H9 (cell line): ENCODE measurements around the gene GOLGA8Q. TPM values are rescaled to one million over a fixed set of nuclear protein-coding genes. Genes with fewer than 3 reads are reported as not detected.
"Not testable (repeated sequence)": the region's sequence is repeated elsewhere in the genome, so short reads cannot be mapped to it uniquely, and the experiment has no call there.

Experiments
- DNase-seq: peaks from one replicate; pipeline ENCODE4 v3.0.0-alpha.2; 2017
- H2AFZ ChIP-seq: one replicate; pipeline ENCODE4 v1.6.1; 2013; ENCODE audit warnings: mild to moderate bottlenecking, low read length, control low read depth, moderate library complexity
- H2AK5ac ChIP-seq: 2 replicates; pipeline ENCODE4 v1.6.1; 2013; ENCODE audit warnings: low read length, control low read depth, mixed read lengths; ENCODE audit not compliant: insufficient read length
- H2BK120ac ChIP-seq: one replicate; pipeline ENCODE4 v1.6.1; 2013; ENCODE audit warnings: low read depth, mild to moderate bottlenecking, low read length, control low read depth, inconsistent platforms; ENCODE audit not compliant: poor library complexity, severe bottlenecking
- H2BK12ac ChIP-seq: 2 replicates; pipeline ENCODE4 v1.6.1; 2013; ENCODE audit warnings: low read length, control low read depth, mixed read lengths, low read depth; ENCODE audit not compliant: insufficient read length
- H2BK15ac ChIP-seq: 2 replicates; pipeline ENCODE4 v1.6.1; 2013; ENCODE audit warnings: low read depth, low read length, control low read depth
- H2BK20ac ChIP-seq: one replicate; pipeline ENCODE4 v1.6.1; 2013; ENCODE audit warnings: low read depth, mild to moderate bottlenecking, low read length, control low read depth, inconsistent platforms; ENCODE audit not compliant: poor library complexity, severe bottlenecking
- H2BK5ac ChIP-seq: 2 replicates; pipeline ENCODE4 v1.6.1; 2013; ENCODE audit warnings: low read length, control low read depth, mixed read lengths; ENCODE audit not compliant: insufficient read length
- H3K14ac ChIP-seq: 2 replicates; pipeline ENCODE4 v1.6.1; 2013; ENCODE audit warnings: low read length, control low read depth; ENCODE audit not compliant: insufficient read depth
- H3K18ac ChIP-seq: 2 replicates; pipeline ENCODE4 v1.6.1; 2013; ENCODE audit warnings: low read depth, mild to moderate bottlenecking, mixed read lengths, low read length, control low read depth; ENCODE audit not compliant: insufficient read length
- H3K23ac ChIP-seq: 2 replicates; pipeline ENCODE4 v1.6.1; 2013; ENCODE audit warnings: low read length, control low read depth, mixed read lengths, low read depth; ENCODE audit not compliant: insufficient read length
- H3K23me2 ChIP-seq: 2 replicates; pipeline ENCODE4 v1.6.1; 2013; ENCODE audit warnings: low read depth, mild to moderate bottlenecking, mixed read lengths, low read length, control low read depth; ENCODE audit not compliant: insufficient read length, poor library complexity, severe bottlenecking
- H3K27ac ChIP-seq: 2 replicates; pipeline ENCODE4 v1.5.1; 2013; ENCODE audit warnings: low read length, control low read depth, mixed read lengths, low read depth; ENCODE audit not compliant: insufficient read length
- H3K27me3 ChIP-seq: 2 replicates; pipeline ENCODE4 v1.6.1; 2013; ENCODE audit warnings: low read length, control low read depth, inconsistent platforms; ENCODE audit not compliant: insufficient read depth
- H3K4ac ChIP-seq: 2 replicates; pipeline ENCODE4 v1.6.1; 2013; ENCODE audit warnings: low read depth, mild to moderate bottlenecking, control low read depth, inconsistent platforms, low read length, moderate library complexity
- H3K4me1 ChIP-seq: 2 replicates; pipeline ENCODE4 v1.6.1; 2013; ENCODE audit warnings: low read length, control low read depth, inconsistent platforms; ENCODE audit not compliant: insufficient read depth
- H3K4me2 ChIP-seq: 2 replicates; pipeline ENCODE4 v1.6.1; 2013; ENCODE audit warnings: low read length, control low read depth, mixed read lengths; ENCODE audit not compliant: insufficient read length, insufficient read depth
- H3K56ac ChIP-seq: 2 replicates; pipeline ENCODE4 v1.6.1; 2013; ENCODE audit warnings: low read depth, mild to moderate bottlenecking, mixed read lengths, low read length, control low read depth; ENCODE audit not compliant: insufficient read length
- H3K79me1 ChIP-seq: 2 replicates; pipeline ENCODE4 v1.6.1; 2013; ENCODE audit warnings: low read depth, mild to moderate bottlenecking, moderate library complexity, low read length, control low read depth, inconsistent platforms; ENCODE audit not compliant: insufficient read depth, poor library complexity, severe bottlenecking
- H3K79me2 ChIP-seq: 2 replicates; pipeline ENCODE4 v1.6.1; 2013; ENCODE audit warnings: low read length, control low read depth, inconsistent platforms; ENCODE audit not compliant: insufficient read depth
- H3K9ac ChIP-seq: 2 replicates; pipeline ENCODE4 v1.6.1; 2013; ENCODE audit warnings: low read length, control low read depth, mixed read lengths; ENCODE audit not compliant: insufficient read length; ENCODE audit errors: extremely low read depth
- H3K9me3 ChIP-seq: one replicate; pipeline ENCODE4 v1.6.1; 2013; ENCODE audit warnings: low read depth, low read length, inconsistent platforms; ENCODE audit not compliant: control insufficient read depth
- H3T11ph ChIP-seq: one replicate; pipeline ENCODE4 v1.6.1; 2013; ENCODE audit warnings: mild to moderate bottlenecking, low read length, control low read depth, inconsistent platforms
- H4K20me1 ChIP-seq: one replicate; pipeline ENCODE4 v1.6.1; 2013; ENCODE audit not compliant: control insufficient read depth, insufficient read length, insufficient read depth
- H4K5ac ChIP-seq: 2 replicates; pipeline ENCODE4 v1.6.1; 2013; ENCODE audit warnings: low read depth, mild to moderate bottlenecking, mixed read lengths, low read length, control low read depth; ENCODE audit not compliant: insufficient read length
- H4K8ac ChIP-seq: replicated peaks from 2 replicates; pipeline ENCODE4 v1.6.1; 2013; ENCODE audit warnings: low read length, control low read depth, mixed read lengths, low read depth; ENCODE audit not compliant: insufficient read length
- H4K91ac ChIP-seq: 2 replicates; pipeline ENCODE4 v1.6.1; 2013; ENCODE audit warnings: low read depth, mild to moderate bottlenecking, moderate library complexity, mixed read lengths, low read length, control low read depth; ENCODE audit not compliant: insufficient read length
- H3K27ac Mint-ChIP-seq, 3 experiments: 2 replicates in 2 of 3; 3 replicates in 1 of 3; pipeline ENCODE4 v1.8.0; 2020 to 2021; ENCODE audit warnings: mixed read lengths in 3 of 3, mild to moderate bottlenecking in 1 of 3, moderate library complexity in 1 of 3
- H3K27me3 Mint-ChIP-seq: 2 replicates; pipeline ENCODE4 v1.8.0; 2021; ENCODE audit warnings: low read depth, mild to moderate bottlenecking, moderate library complexity, mixed read lengths
- H3K36me3 Mint-ChIP-seq, 3 experiments: 2 replicates in 2 of 3; 3 replicates in 1 of 3; pipeline ENCODE4 v1.8.0; 2020 to 2021; ENCODE audit warnings: low read depth in 3 of 3, mixed read lengths in 3 of 3; ENCODE audit not compliant: insufficient read depth in 1 of 3
- H3K4me1 Mint-ChIP-seq, 2 experiments: 2 replicates each; pipeline ENCODE4 v1.8.0; 2020; ENCODE audit warnings: mixed read lengths in 2 of 2
- H3K4me3 Mint-ChIP-seq, 2 experiments: 2 replicates in 1 of 2; 3 replicates in 1 of 2; pipeline ENCODE4 v1.8.0; 2020 to 2021; ENCODE audit warnings: mild to moderate bottlenecking in 2 of 2, mixed read lengths in 2 of 2, moderate library complexity in 1 of 2
- H3K9me3 Mint-ChIP-seq, 2 experiments: 2 replicates in 1 of 2; 3 replicates in 1 of 2; pipeline ENCODE4 v1.8.0; 2020; ENCODE audit warnings: mild to moderate bottlenecking in 2 of 2, mixed read lengths in 2 of 2, moderate library complexity in 1 of 2
- WGBS: extraction: QIAGEN DNeasy Blood & Tissue Kit; methylation state at CpG from one replicate; pipeline ENCODE4 v1.1.7; 2013; ENCODE audit warnings: missing lambda C conversion rate, low lambda C conversion rate, mixed read lengths; ENCODE audit not compliant: insufficient read length; ENCODE audit errors: extremely low coverage; 5-methylcytosine and 5-hydroxymethylcytosine counted together
- total RNA-seq: library from RNA; stranded (reverse); gene quantifications from 2 replicates; pipeline ENCODE4 v1.2.1, GENCODE V29; 2021

Gene GOLGA8Q
- total RNA-seq, 1 experiment from 2014 or later: not detected

- H3K4me1 Mint-ChIP-seq, H3K9me3 Mint-ChIP-seq, H3K4me2 ChIP-seq, H2BK20ac ChIP-seq, H3K9ac ChIP-seq, H3K27me3 ChIP-seq, H3K79me1 ChIP-seq, H3K27ac Mint-ChIP-seq, H2BK5ac ChIP-seq, H3K36me3 Mint-ChIP-seq, H3K9me3 ChIP-seq, H2AFZ ChIP-seq, H3T11ph ChIP-seq, H3K56ac ChIP-seq, H2BK15ac ChIP-seq, H3K79me2 ChIP-seq, H3K4me1 ChIP-seq, H3K18ac ChIP-seq, H4K8ac ChIP-seq, H4K20me1 ChIP-seq, H3K23me2 ChIP-seq, H2BK120ac ChIP-seq, H3K27me3 Mint-ChIP-seq, H3K4ac ChIP-seq, H2BK12ac ChIP-seq, H4K5ac ChIP-seq, H4K91ac ChIP-seq, H3K14ac ChIP-seq, H2AK5ac ChIP-seq, H3K27ac ChIP-seq, H3K4me3 Mint-ChIP-seq, H3K23ac ChIP-seq: not testable (repeated sequence)
- no CpG with 5 or more reads among the region's 7 CpGs for WGBS
- DNase-seq: peak; percentile 19
These were observed 28.2 kb upstream of the GOLGA8Q start for GRCh38 chr15:30523453-30524243.

GRCh38 chr15:30525912-30526311, 25.9 kb upstream of the GOLGA8Q start:
- not testable (repeated sequence) for H3K4ac ChIP-seq, H3K9ac ChIP-seq, H2AK5ac ChIP-seq, H4K91ac ChIP-seq, H3K23me2 ChIP-seq, DNase-seq, H3K14ac ChIP-seq, H3K9me3 Mint-ChIP-seq, H3K27ac ChIP-seq, H2BK15ac ChIP-seq, H3K36me3 Mint-ChIP-seq, H3K79me1 ChIP-seq, H4K8ac ChIP-seq, H3K27ac Mint-ChIP-seq, H3K4me2 ChIP-seq, H3K4me3 Mint-ChIP-seq, H2BK120ac ChIP-seq, H2BK5ac ChIP-seq, H3K9me3 ChIP-seq, H2BK12ac ChIP-seq, H3K4me1 ChIP-seq, H4K5ac ChIP-seq, H3T11ph ChIP-seq, H2AFZ ChIP-seq, H3K23ac ChIP-seq, H3K56ac ChIP-seq, H3K4me1 Mint-ChIP-seq, H2BK20ac ChIP-seq, H4K20me1 ChIP-seq, H3K27me3 ChIP-seq, H3K18ac ChIP-seq, H3K27me3 Mint-ChIP-seq, H3K79me2 ChIP-seq
- WGBS: no CpG with 5 or more reads among the region's 4 CpGs
